ENCODE results near the gene ZNF687.

DNA sequence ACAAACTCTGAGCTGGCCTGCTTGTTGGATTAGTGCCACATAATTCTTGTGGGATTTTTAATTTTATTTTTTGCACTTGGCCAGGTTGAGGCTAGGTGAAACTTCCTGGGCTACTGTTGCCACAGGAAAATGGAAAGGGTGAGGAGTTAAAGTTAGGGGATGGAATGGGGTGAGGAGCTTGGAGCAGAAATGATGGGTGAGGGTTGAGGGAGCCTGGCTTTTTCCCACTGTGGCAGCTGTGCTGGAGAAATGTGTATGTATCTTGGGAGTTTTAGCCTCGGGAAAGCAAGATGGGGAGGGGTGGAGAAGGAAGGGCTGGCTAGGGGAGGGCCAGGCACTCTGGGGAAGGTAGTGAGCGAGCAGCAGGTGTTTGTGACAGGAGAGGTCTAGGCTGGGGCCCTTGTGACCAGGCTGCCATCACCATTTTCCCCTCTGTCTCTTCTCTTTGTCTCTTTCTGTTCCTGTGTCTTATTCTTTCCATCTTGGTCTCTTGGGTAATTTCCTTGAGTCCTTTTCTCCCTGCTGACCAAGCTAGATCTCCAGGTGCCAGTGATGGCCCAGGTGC lies 2.0 kb downstream of the ZNF687 start:
- TF ChIP-seq, protein P1, sequence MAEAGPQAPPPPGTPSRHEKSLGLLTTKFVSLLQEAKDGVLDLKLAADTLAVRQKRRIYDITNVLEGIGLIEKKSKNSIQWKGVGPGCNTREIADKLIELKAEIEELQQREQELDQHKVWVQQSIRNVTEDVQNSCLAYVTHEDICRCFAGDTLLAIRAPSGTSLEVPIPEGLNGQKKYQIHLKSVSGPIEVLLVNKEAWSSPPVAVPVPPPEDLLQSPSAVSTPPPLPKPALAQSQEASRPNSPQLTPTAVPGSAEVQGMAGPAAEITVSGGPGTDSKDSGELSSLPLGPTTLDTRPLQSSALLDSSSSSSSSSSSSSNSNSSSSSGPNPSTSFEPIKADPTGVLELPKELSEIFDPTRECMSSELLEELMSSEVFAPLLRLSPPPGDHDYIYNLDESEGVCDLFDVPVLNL (CRISPR knock-in tag; IDR thresholded peaks at IDR 0.05; ENCODE audit: borderline replicate concordance, low read depth), result no peak
- TF ChIP-seq, protein P2, sequence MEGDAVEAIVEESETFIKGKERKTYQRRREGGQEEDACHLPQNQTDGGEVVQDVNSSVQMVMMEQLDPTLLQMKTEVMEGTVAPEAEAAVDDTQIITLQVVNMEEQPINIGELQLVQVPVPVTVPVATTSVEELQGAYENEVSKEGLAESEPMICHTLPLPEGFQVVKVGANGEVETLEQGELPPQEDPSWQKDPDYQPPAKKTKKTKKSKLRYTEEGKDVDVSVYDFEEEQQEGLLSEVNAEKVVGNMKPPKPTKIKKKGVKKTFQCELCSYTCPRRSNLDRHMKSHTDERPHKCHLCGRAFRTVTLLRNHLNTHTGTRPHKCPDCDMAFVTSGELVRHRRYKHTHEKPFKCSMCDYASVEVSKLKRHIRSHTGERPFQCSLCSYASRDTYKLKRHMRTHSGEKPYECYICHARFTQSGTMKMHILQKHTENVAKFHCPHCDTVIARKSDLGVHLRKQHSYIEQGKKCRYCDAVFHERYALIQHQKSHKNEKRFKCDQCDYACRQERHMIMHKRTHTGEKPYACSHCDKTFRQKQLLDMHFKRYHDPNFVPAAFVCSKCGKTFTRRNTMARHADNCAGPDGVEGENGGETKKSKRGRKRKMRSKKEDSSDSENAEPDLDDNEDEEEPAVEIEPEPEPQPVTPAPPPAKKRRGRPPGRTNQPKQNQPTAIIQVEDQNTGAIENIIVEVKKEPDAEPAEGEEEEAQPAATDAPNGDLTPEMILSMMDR (IDR thresholded peaks at IDR 0.05), result no peak
- TF ChIP-seq, protein P3, sequence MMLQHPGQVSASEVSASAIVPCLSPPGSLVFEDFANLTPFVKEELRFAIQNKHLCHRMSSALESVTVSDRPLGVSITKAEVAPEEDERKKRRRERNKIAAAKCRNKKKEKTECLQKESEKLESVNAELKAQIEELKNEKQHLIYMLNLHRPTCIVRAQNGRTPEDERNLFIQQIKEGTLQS (CRISPR knock-in tag; conservative IDR thresholded peaks at IDR 0.05), result no peak
- TF ChIP-seq TEAD4 (CRISPR knock-in tag; IDR thresholded peaks at IDR 0.05) (no peak), CREB1 (CRISPR knock-in tag; IDR thresholded peaks at IDR 0.05) (no peak)
- TF ChIP-seq, protein P4, sequence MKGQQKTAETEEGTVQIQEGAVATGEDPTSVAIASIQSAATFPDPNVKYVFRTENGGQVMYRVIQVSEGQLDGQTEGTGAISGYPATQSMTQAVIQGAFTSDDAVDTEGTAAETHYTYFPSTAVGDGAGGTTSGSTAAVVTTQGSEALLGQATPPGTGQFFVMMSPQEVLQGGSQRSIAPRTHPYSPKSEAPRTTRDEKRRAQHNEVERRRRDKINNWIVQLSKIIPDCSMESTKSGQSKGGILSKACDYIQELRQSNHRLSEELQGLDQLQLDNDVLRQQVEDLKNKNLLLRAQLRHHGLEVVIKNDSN (CRISPR knock-in tag; IDR thresholded peaks at IDR 0.05), result no peak
- TF ChIP-seq, protein P5, sequence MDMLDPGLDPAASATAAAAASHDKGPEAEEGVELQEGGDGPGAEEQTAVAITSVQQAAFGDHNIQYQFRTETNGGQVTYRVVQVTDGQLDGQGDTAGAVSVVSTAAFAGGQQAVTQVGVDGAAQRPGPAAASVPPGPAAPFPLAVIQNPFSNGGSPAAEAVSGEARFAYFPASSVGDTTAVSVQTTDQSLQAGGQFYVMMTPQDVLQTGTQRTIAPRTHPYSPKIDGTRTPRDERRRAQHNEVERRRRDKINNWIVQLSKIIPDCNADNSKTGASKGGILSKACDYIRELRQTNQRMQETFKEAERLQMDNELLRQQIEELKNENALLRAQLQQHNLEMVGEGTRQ (CRISPR knock-in tag; IDR thresholded peaks at IDR 0.05), result no peak
- TF ChIP-seq, protein P6, sequence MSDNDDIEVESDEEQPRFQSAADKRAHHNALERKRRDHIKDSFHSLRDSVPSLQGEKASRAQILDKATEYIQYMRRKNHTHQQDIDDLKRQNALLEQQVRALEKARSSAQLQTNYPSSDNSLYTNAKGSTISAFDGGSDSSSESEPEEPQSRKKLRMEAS (CRISPR knock-in tag; IDR thresholded peaks at IDR 0.05), result no peak
- TF ChIP-seq, protein P7, sequence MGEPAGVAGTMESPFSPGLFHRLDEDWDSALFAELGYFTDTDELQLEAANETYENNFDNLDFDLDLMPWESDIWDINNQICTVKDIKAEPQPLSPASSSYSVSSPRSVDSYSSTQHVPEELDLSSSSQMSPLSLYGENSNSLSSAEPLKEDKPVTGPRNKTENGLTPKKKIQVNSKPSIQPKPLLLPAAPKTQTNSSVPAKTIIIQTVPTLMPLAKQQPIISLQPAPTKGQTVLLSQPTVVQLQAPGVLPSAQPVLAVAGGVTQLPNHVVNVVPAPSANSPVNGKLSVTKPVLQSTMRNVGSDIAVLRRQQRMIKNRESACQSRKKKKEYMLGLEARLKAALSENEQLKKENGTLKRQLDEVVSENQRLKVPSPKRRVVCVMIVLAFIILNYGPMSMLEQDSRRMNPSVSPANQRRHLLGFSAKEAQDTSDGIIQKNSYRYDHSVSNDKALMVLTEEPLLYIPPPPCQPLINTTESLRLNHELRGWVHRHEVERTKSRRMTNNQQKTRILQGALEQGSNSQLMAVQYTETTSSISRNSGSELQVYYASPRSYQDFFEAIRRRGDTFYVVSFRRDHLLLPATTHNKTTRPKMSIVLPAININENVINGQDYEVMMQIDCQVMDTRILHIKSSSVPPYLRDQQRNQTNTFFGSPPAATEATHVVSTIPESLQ (CRISPR knock-in tag; IDR thresholded peaks at IDR 0.05), result no peak
